EH (cell line): ENCODE results near the gene NBPF10.
"Not testable (repeated sequence)": the region's sequence is repeated elsewhere in the genome, so short reads cannot be mapped to it uniquely, and the experiment has no call there.

ENCODE experiments used
- DNase-seq: peaks from one replicate; pipeline ENCODE4 v3.0.0-alpha.2; 2015; ENCODE audit warnings: low read depth

NBPF10 gene

GRCh38 chr1:146144465-146144864 lies at the start of gene NBPF10:
Gene NBPF10 (minus strand): TSS chr1:146144804. CDS start chr1:146144769, 35 bp downstream.
- not testable (repeated sequence) for DNase-seq

GRCh38 chr1:146174531-146174930 lies 29.9 kb upstream of the NBPF10 start:
- not testable (repeated sequence) for DNase-seq

GRCh38 chr1:146167740-146168139 lies 23.1 kb upstream of the NBPF10 start:
- DNase-seq = not testable (repeated sequence)

GRCh38 chr1:146167273-146167672 lies 22.7 kb upstream of the NBPF10 start:
- not testable (repeated sequence) for DNase-seq
